Activated B cell treated with CpG ODN at 0.5 μM for 24 hours (primary cell): ENCODE measurements around the gene ZGRF1. TPM values are rescaled to one million over a fixed set of nuclear protein-coding genes. Genes with fewer than 3 reads are reported as not detected.

ENCODE experiments used
- ATAC-seq: fragments of 200-7000 bp; cut with Tn5 transposase; one replicate; pipeline ENCODE4 v1.10.0; 2021; ENCODE audit warnings: low read depth, mild to moderate bottlenecking, moderate library complexity
- CTCF ChIA-PET: fragments of 350-600 bp; sonication (Branson Sonifier 250); formaldehyde crosslinking; loops from one replicate; lab custom pipeline; 2021; ENCODE audit warnings: antibody characterized with exemption; lab: Charles Lee
- POLR2A ChIA-PET: fragments of 350-600 bp; sonication (Branson Sonifier 250); formaldehyde crosslinking; loops from one replicate; lab custom pipeline; 2021; ENCODE audit warnings: antibody characterized with exemption; lab: Charles Lee
- DNase-seq: peaks from one replicate; pipeline ENCODE4 v3.0.0; 2022
- H3K27ac Mint-ChIP-seq: one replicate; pipeline ENCODE4 v1.8.0; 2020; ENCODE audit warnings: mixed read lengths
- H3K27me3 Mint-ChIP-seq: one replicate; pipeline ENCODE4 v1.8.0; 2021; ENCODE audit warnings: mixed read lengths
- H3K36me3 Mint-ChIP-seq: one replicate; pipeline ENCODE4 v1.8.0; 2021; ENCODE audit warnings: low read depth, mixed read lengths
- H3K4me1 Mint-ChIP-seq: one replicate; pipeline ENCODE4 v1.8.0; 2021; ENCODE audit warnings: mixed read lengths
- H3K4me3 Mint-ChIP-seq: one replicate; pipeline ENCODE4 v1.8.0; 2020; ENCODE audit warnings: mild to moderate bottlenecking, mixed read lengths
- H3K9me3 Mint-ChIP-seq: one replicate; pipeline ENCODE4 v1.8.0; 2020; ENCODE audit warnings: mixed read lengths
- intact Hi-C: fragments of 100-400 bp; cut with micrococcal nuclease; formaldehyde crosslinking; loops from one replicate; pipeline ENCODE4 v1.15.1; 2024
- total RNA-seq: library from RNA; stranded (reverse); gene quantifications from 2 replicates; pipeline ENCODE4 v1.2.3, GENCODE V29; 2022
- TF ChIP-seq, protein P1 (sequence below): fragments of 200-600 bp; IDR thresholded peaks from one replicate; pipeline ENCODE4 v1.8.0; 2022; ENCODE audit warnings: antibody characterized with exemption, mild to moderate bottlenecking

ZGRF1 gene
- total RNA-seq, 1 donor from 2014 or later: 13.7 TPM

GRCh38 chr4:112589206-112589605 lies 47.5 kb downstream of the ZGRF1 start:
- Mint-ChIP-seq H3K4me1 (peaks cover 3% of the 10 kb centered on the region), H3K9me3 (peaks cover 3% of the 10 kb centered on the region), H3K4me3 (no peak overlapping the region), H3K27me3 (no peaks in the 10 kb centered on the region), H3K36me3 (peaks cover 4% of the 10 kb centered on the region), H3K27ac (no peak overlapping the region)
- DNase-seq: no peak
- intact Hi-C loops: no loop called here
- ChIA-PET CTCF (no interaction called here), POLR2A (no interaction called here)
- TF ChIP-seq, protein P1, sequence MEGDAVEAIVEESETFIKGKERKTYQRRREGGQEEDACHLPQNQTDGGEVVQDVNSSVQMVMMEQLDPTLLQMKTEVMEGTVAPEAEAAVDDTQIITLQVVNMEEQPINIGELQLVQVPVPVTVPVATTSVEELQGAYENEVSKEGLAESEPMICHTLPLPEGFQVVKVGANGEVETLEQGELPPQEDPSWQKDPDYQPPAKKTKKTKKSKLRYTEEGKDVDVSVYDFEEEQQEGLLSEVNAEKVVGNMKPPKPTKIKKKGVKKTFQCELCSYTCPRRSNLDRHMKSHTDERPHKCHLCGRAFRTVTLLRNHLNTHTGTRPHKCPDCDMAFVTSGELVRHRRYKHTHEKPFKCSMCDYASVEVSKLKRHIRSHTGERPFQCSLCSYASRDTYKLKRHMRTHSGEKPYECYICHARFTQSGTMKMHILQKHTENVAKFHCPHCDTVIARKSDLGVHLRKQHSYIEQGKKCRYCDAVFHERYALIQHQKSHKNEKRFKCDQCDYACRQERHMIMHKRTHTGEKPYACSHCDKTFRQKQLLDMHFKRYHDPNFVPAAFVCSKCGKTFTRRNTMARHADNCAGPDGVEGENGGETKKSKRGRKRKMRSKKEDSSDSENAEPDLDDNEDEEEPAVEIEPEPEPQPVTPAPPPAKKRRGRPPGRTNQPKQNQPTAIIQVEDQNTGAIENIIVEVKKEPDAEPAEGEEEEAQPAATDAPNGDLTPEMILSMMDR: no peak
- no peak for ATAC-seq

- Mint-ChIP-seq H3K27me3 (no peaks in the 10 kb centered on the region), H3K9me3 (no peaks in the 10 kb centered on the region), H3K36me3 (peaks cover 22% of the 10 kb centered on the region), H3K27ac (no peak overlapping the region), H3K4me1 (no peaks in the 10 kb centered on the region), H3K4me3 (no peak overlapping the region)
- ChIA-PET CTCF (no interaction called here), POLR2A (interaction anchor here (0.7 kb wide), 3 partner anchors 28 to 204 kb away, joined by 3 to 6 read pairs (median 3); no protein-coding TSS in a partner anchor)
- TF ChIP-seq, protein P1: no peak
- intact Hi-C loops: no loop called here
- ATAC-seq: no peak
- DNase-seq: no peak
Observed at GRCh38 chr4:112585977-112586736, 50.6 kb downstream of the ZGRF1 start.

DNA sequence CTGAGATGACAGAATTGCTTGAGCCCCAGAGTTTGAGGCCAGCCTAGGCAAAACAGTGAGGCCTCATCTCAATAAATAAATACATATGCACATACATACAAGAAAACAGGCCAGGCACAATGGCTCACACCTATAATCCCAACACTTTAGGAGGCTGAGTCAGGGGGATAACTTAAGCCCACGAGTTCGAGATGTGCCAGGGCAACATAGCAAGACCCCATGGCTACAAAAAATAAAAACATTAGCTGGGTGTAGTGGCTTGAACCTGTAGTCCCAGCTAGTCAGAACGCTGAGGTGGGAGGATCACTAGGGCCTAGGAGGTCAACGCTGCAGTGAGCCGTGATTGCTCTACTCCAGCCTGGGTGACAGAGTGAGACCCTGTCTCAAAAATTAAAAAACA lies 69.2 kb downstream of the ZGRF1 start:
- H3K36me3 Mint-ChIP-seq: no peaks in the 10 kb centered on the region
- TF ChIP-seq, protein P1: no peak
- no peaks in the 10 kb centered on the region for H3K9me3 Mint-ChIP-seq
- H3K27me3 Mint-ChIP-seq: no peaks in the 10 kb centered on the region
- H3K4me1 Mint-ChIP-seq: peaks cover 1% of the 10 kb centered on the region
- ATAC-seq (no peak), DNase-seq (no peak)
- CTCF ChIA-PET: no interaction called here
- no peak overlapping the region for H3K4me3 Mint-ChIP-seq
- H3K27ac Mint-ChIP-seq: no peak overlapping the region
- intact Hi-C loops: no loop called here
- POLR2A ChIA-PET: no interaction called here

DNA sequence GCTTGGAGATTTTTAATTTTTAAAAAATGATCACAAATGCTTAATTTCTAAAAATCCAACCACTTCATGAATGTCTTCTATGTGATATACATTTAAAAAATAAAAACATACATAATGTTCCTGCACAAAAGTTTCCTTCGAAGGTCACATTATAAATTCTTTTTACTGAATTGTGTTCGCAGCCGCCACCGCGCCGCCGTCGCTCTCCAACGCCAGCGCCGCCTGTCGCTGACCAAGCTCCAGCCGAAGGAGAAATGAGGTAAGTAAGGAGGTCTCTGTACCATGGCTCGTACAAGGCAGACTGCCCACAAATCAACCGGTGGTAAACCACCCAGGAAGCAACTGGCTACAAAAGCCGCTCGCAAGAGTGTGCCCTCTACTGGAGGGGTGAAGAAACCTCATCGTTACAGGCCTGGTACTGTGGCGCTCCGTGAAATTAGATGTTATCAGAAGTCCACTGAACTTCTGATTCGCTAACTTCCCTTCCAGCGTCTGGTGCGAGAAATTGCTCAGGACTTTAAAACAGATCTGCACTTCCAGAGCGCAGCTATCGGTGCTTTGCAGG lies 71.9 kb downstream of the ZGRF1 start:
- ATAC-seq: no peak
- POLR2A ChIA-PET: no interaction called here
- intact Hi-C loops: no loop called here
- CTCF ChIA-PET: no interaction called here
- no peak for DNase-seq
- no peak overlapping the region for H3K4me3 Mint-ChIP-seq
- no peaks in the 10 kb centered on the region for H3K9me3 Mint-ChIP-seq
- H3K27me3 Mint-ChIP-seq: no peaks in the 10 kb centered on the region
- no peak overlapping the region for H3K27ac Mint-ChIP-seq
- peaks cover 3% of the 10 kb centered on the region for H3K36me3 Mint-ChIP-seq
- H3K4me1 Mint-ChIP-seq: peaks cover 8% of the 10 kb centered on the region
- TF ChIP-seq, protein P1: no peak

- no peak for DNase-seq
- Mint-ChIP-seq H3K4me1 (peaks cover 11% of the 10 kb centered on the region), H3K27ac (no peak overlapping the region), H3K4me3 (no peak overlapping the region), H3K27me3 (no peaks in the 10 kb centered on the region), H3K9me3 (no peaks in the 10 kb centered on the region), H3K36me3 (peaks cover 3% of the 10 kb centered on the region)
- ChIA-PET POLR2A (no interaction called here), CTCF (interaction anchor here (1.1 kb wide), 1 partner anchor 464 kb away, joined by 3 read pairs; no protein-coding TSS in a partner anchor)
- intact Hi-C loops: no loop called here
- ATAC-seq: no peak
- TF ChIP-seq, protein P1: no peak
Observed at GRCh38 chr4:112563431-112564200, 73.1 kb downstream of the ZGRF1 start.
